Measurements from ENCODE around the gene ATXN1. TPM values are rescaled to one million over a fixed set of nuclear protein-coding genes. Genes with fewer than 3 reads are reported as not detected.
A peak's percentile ranks its signal among the peaks of the same experiment; 100 is the strongest.

Gene ATXN1
- total and polyA plus RNA-seq, 2 of the 13 experiments (the other 11 are each of a cell fraction or from before 2014, with no cell fraction given): 20.7 to 39.5 TPM

GRCh38 chr6:16683641-16684194 lies 77.5 kb downstream of the ATXN1 start (continued):
- TF ChIP-seq HNF4G (IDR thresholded peaks at IDR 0.05; ENCODE audit: borderline replicate concordance, low read depth, low read length) (no peak; the same call in 1 of the 2 replicates), HNF4G (CRISPR knock-in tag; IDR thresholded peaks at IDR 0.05; ENCODE audit: borderline replicate concordance, low read depth) (0 out of 2 replicates have a peak, but pooled peaks have one; percentile 36), ATF7 (IDR thresholded peaks at IDR 0.05) (no peak), ATF7 (CRISPR knock-in tag; IDR thresholded peaks at IDR 0.05) (no peak), SYNCRIP (IDR thresholded peaks at IDR 0.05; ENCODE audit: insufficient read depth, low read depth, low read length) (no peak), ZNF281 (CRISPR knock-in tag; IDR thresholded peaks at IDR 0.05; ENCODE audit: borderline replicate concordance) (0 out of 2 replicates have a peak, but pooled peaks have one; percentile 17), ZNF224 (CRISPR knock-in tag; IDR thresholded peaks at IDR 0.05) (no peak), ZNF891 (CRISPR knock-in tag; IDR thresholded peaks at IDR 0.05) (no peak), HMG20A (CRISPR knock-in tag; IDR thresholded peaks at IDR 0.05; ENCODE audit: borderline replicate concordance) (0 out of 2 replicates have a peak, but pooled peaks have one; percentile 7), HMGXB4 (CRISPR knock-in tag; IDR thresholded peaks at IDR 0.05; ENCODE audit: borderline replicate concordance in 1 of 2, low read depth in 1 of 2) (peak in 1 of 2 experiments; percentile 32; a peak in 1 of 4 replicates), RARA (CRISPR knock-in tag; IDR thresholded peaks at IDR 0.05) (peak; percentile 10; the same call in 1 of the 2 replicates), NCOA1 (CRISPR knock-in tag; IDR thresholded peaks at IDR 0.05) (no peak), ZHX2 (IDR thresholded peaks at IDR 0.05; ENCODE audit: low read depth) (no peak), ZHX2 (CRISPR knock-in tag; IDR thresholded peaks at IDR 0.05; ENCODE audit: borderline replicate concordance) (no peak), SMARCC2 (IDR thresholded peaks at IDR 0.05) (no peak), ZNF572 (CRISPR knock-in tag; IDR thresholded peaks at IDR 0.05) (no peak), TEF (CRISPR knock-in tag; IDR thresholded peaks at IDR 0.05) (no peak), MATR3 (CRISPR knock-in tag; IDR thresholded peaks at IDR 0.05) (no peak), SIN3A (IDR thresholded peaks at IDR 0.05; ENCODE audit: borderline replicate concordance, low read depth, low read length) (no peak)
